ENCODE measurements around the gene AGGF1.
"Not testable (repeated sequence)": the region's sequence is repeated elsewhere in the genome, so short reads cannot be mapped to it uniquely, and the experiment has no call there.

The AGGF1 gene

DNA sequence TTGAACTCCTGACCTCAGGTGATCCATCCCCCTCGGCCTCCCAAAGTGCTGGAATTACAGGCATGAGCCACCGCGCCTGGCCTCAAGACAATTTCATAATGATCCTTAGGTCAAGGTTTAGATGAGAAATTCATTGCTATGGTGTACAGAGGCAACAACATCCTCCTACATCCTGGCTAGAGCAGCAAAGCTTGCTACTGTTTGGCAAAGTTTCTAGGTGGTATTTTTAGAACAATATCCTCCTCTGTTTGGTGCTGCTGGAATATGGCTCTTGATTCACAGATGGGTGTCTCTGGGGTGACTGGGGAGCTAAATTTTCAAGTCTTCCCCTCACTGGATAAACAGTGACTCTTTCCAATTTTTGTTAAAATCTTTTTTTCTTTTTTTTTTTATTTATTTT, 46.7 kb upstream of the AGGF1 start:
- Histone ChIP-seq H3K4me3 (ENCODE audit: low read length) (no peak overlapping the region), H3K36me3 (replicated peaks; ENCODE audit: low read depth, low read length) (no peaks in the 10 kb centered on the region), H3K27ac (ENCODE audit: low read length) (no peak overlapping the region), H4K20me1 (ENCODE audit: insufficient read depth, low read length) (no peaks in the 10 kb centered on the region), H3K9ac (ENCODE audit: low read length) (no peak overlapping the region), H3K4me1 (ENCODE audit: low read length) (peaks cover 5% of the 10 kb centered on the region; the same call in 1 of the 2 replicates), H2AFZ (ENCODE audit: low read depth, low read length) (no peak overlapping the region), H3K27me3 (ENCODE audit: low read depth, low read length) (no peaks in the 10 kb centered on the region), H3K4me2 (ENCODE audit: low read length) (no peak overlapping the region), H3K79me2 (ENCODE audit: low read length) (no peaks in the 10 kb centered on the region), H3K9me3 (ENCODE audit: insufficient read depth, low read length) (no peaks in the 10 kb centered on the region)
- no peak for TF ChIP-seq EZH2phosphoT487 (IDR thresholded peaks at IDR 0.05; ENCODE audit: low read depth)
- no peak for TF ChIP-seq CTCF (IDR thresholded peaks at IDR 0.05; ENCODE audit: low read depth, low read length)

- Histone ChIP-seq H3K27ac (ENCODE audit: low read length) (no peak overlapping the region), H4K20me1 (ENCODE audit: insufficient read depth, low read length) (no peaks in the 10 kb centered on the region), H3K4me3 (ENCODE audit: low read length) (no peak overlapping the region), H3K79me2 (ENCODE audit: low read length) (no peaks in the 10 kb centered on the region), H3K4me1 (ENCODE audit: low read length) (peaks cover 5% of the 10 kb centered on the region; the same call in 1 of the 2 replicates), H3K9me3 (ENCODE audit: insufficient read depth, low read length) (no peaks in the 10 kb centered on the region), H3K9ac (ENCODE audit: low read length) (no peak overlapping the region), H3K27me3 (ENCODE audit: low read depth, low read length) (no peaks in the 10 kb centered on the region), H2AFZ (ENCODE audit: low read depth, low read length) (no peak overlapping the region), H3K36me3 (replicated peaks; ENCODE audit: low read depth, low read length) (no peaks in the 10 kb centered on the region), H3K4me2 (ENCODE audit: low read length) (no peak overlapping the region)
- TF ChIP-seq CTCF (IDR thresholded peaks at IDR 0.05; ENCODE audit: low read depth, low read length) (no peak), EZH2phosphoT487 (IDR thresholded peaks at IDR 0.05; ENCODE audit: low read depth) (no peak)
These were observed 43.2 kb upstream of the AGGF1 start for GRCh38 chr5:76986825-76987526.

GRCh38 chr5:76990899-76991459, 39.2 kb upstream of the AGGF1 start:
- Histone ChIP-seq H3K27me3 (ENCODE audit: low read depth, low read length) (no peaks in the 10 kb centered on the region), H3K79me2 (ENCODE audit: low read length) (no peaks in the 10 kb centered on the region), H3K27ac (ENCODE audit: low read length) (no peak overlapping the region), H3K9me3 (ENCODE audit: insufficient read depth, low read length) (no peaks in the 10 kb centered on the region), H3K9ac (ENCODE audit: low read length) (no peak overlapping the region), H4K20me1 (ENCODE audit: insufficient read depth, low read length) (no peaks in the 10 kb centered on the region), H3K4me3 (ENCODE audit: low read length) (no peak overlapping the region), H3K4me1 (ENCODE audit: low read length) (peaks cover 5% of the 10 kb centered on the region; the same call in 1 of the 2 replicates), H3K36me3 (replicated peaks; ENCODE audit: low read depth, low read length) (no peaks in the 10 kb centered on the region), H2AFZ (ENCODE audit: low read depth, low read length) (no peak overlapping the region), H3K4me2 (ENCODE audit: low read length) (no peak overlapping the region)
- TF ChIP-seq CTCF (IDR thresholded peaks at IDR 0.05; ENCODE audit: low read depth, low read length) (no peak), EZH2phosphoT487 (IDR thresholded peaks at IDR 0.05; ENCODE audit: low read depth) (no peak)

GRCh38 chr5:76993436-76993835, 36.8 kb upstream of the AGGF1 start:
- H3K4me2 ChIP-seq (ENCODE audit: low read length); H3K4me1 ChIP-seq (ENCODE audit: low read length); H3K4me3 ChIP-seq (ENCODE audit: low read length); H2AFZ ChIP-seq (ENCODE audit: low read depth, low read length); H3K9ac ChIP-seq (ENCODE audit: low read length); H3K79me2 ChIP-seq (ENCODE audit: low read length); H3K9me3 ChIP-seq (ENCODE audit: insufficient read depth, low read length); H4K20me1 ChIP-seq (ENCODE audit: insufficient read depth, low read length); H3K27me3 ChIP-seq (ENCODE audit: low read depth, low read length); H3K36me3 ChIP-seq (replicated peaks; ENCODE audit: low read depth, low read length); H3K27ac ChIP-seq (ENCODE audit: low read length): not testable (repeated sequence)
